K562 (cell line): Measurements from ENCODE around the gene MYO1F.

ENCODE experiments used
- ERF ChIP-seq: fragments of 450-650 bp; formaldehyde crosslinking; IDR thresholded peaks from 2 replicates; pipeline ENCODE4 v1.4.0; 2020; ENCODE audit warnings: mild to moderate bottlenecking, mixed read lengths
- HDAC6 ChIP-seq: IDR thresholded peaks from 2 replicates; pipeline ENCODE4 v1.6.1; 2012; ENCODE audit warnings: low read depth, mild to moderate bottlenecking, control low read depth, inconsistent platforms, low read length, moderate library complexity
- IRF2 ChIP-seq: sonication (generic); formaldehyde crosslinking; IDR thresholded peaks from 2 replicates; pipeline ENCODE4 v1.8.1; 2022; ENCODE audit warnings: mild to moderate bottlenecking, missing genetic modification reagents
- JUND ChIP-seq, 2 experiments: IDR thresholded peaks; 2 replicates in 1 of 2; 3 replicates in 1 of 2; pipeline ENCODE4 v1.6.1; 2011; ENCODE audit warnings: borderline replicate concordance in 2 of 2, low read depth in 2 of 2, low read length in 2 of 2, improper control_type of control experiment in 1 of 2, missing biosample characterization in 1 of 2, missing genetic modification characterization in 1 of 2, missing genetic modification reagents in 1 of 2
- LARP7 ChIP-seq: fragments of 450-650 bp; IDR thresholded peaks from 2 replicates; pipeline ENCODE4 v1.6.1; 2016
- NFYB ChIP-seq: IDR thresholded peaks from 2 replicates; pipeline ENCODE4 v1.6.1; 2011; ENCODE audit warnings: mild to moderate bottlenecking, moderate library complexity; ENCODE audit not compliant: insufficient read length; ENCODE audit errors: extremely low read depth
- POLR2A ChIP-seq: fragments of 450-650 bp; conservative IDR thresholded peaks from 2 replicates; pipeline ENCODE4 v1.6.1; 2016
- SMAD2 ChIP-seq: fragments of 150-350 bp; IDR thresholded peaks from 2 replicates; pipeline ENCODE4 v1.6.1; 2014; ENCODE audit warnings: low read depth, mild to moderate bottlenecking, low read length
- TAF1 ChIP-seq: IDR thresholded peaks from 2 replicates; pipeline ENCODE4 v1.6.1; 2011; ENCODE audit warnings: mild to moderate bottlenecking, low read length, moderate library complexity; ENCODE audit not compliant: insufficient read depth, control insufficient read depth, severe bottlenecking; ENCODE audit errors: extremely low read depth
- TRIM28 ChIP-seq: fragments of 450-650 bp; IDR thresholded peaks from 2 replicates; pipeline ENCODE4 v1.6.1; 2017
- ZNF274 ChIP-seq: IDR thresholded peaks from 2 replicates; pipeline ENCODE4 v1.6.1; 2011; ENCODE audit warnings: low read depth, mild to moderate bottlenecking, low read length, moderate library complexity, borderline replicate concordance

- no peak for TF ChIP-seq TAF1
- TF ChIP-seq ERF (CRISPR knock-in tag) = no peak
- TF ChIP-seq JUND (IDR thresholded peaks at IDR 0.05; ENCODE audit: borderline replicate concordance, low read depth, low read length) = no peak
- TF ChIP-seq JUND (tag; IDR thresholded peaks at IDR 0.05; ENCODE audit: borderline replicate concordance, low read depth, low read length) = no peak
- TF ChIP-seq POLR2A = no peak
- no peak for TF ChIP-seq IRF2 (CRISPR knock-in tag)
- TF ChIP-seq SMAD2 = no peak
- TF ChIP-seq TRIM28 = no peak
- no peak for TF ChIP-seq NFYB
- TF ChIP-seq LARP7 = no peak
- TF ChIP-seq ZNF274 = no peak
- no peak for TF ChIP-seq HDAC6
Observed at GRCh38 chr19:8528500-8528899, 48.7 kb downstream of the MYO1F start.
